ENCODE results near the gene TRAPPC10. TPM values are rescaled to one million over a fixed set of nuclear protein-coding genes. Genes with fewer than 3 reads are reported as not detected.
A peak's percentile ranks its signal among the peaks of the same experiment; 100 is the strongest.

Gene TRAPPC10
- total and polyA plus RNA-seq, 9 of the 15 experiments (the other 6 are each of a cell fraction or from before 2014, with no cell fraction given): 1.1 to 33.8 (median 24.3) TPM

GRCh38 chr21:43968410-43969114 lies 43.5 kb upstream of the TRAPPC10 start:
- 93% methylated on average over 16 of the region's 19 CpGs for WGBS (ENCODE audit: insufficient coverage, low coverage, missing lambda C conversion rate)
- ATAC-seq (no peak), DNase-seq (ENCODE audit: extremely low read depth in 1 of 4, low spot score in 3 of 4) (no peak), FAIRE-seq (no peak)
- TF ChIP-seq POLR2G (IDR thresholded peaks at IDR 0.05; ENCODE audit: low read depth, low read length): peak; percentile 38; the same call in 1 of the 2 replicates
- TF ChIP-seq RCOR1 (IDR thresholded peaks at IDR 0.05; ENCODE audit: borderline replicate concordance in 1 of 2, low read depth in 2 of 2, low read length in 2 of 2): no peak
- Histone ChIP-seq H3K9me3 (replicated peaks; ENCODE audit: control insufficient read depth, insufficient read depth, low read depth, low read length) (no peaks in the 10 kb centered on the region), H3K36me3 (ENCODE audit: control insufficient read depth, insufficient read depth, low read length) (peaks cover 63% of the 10 kb centered on the region; the same call in 2 of the 3 replicates), H3K27me3 (ENCODE audit: control insufficient read depth in 2 of 2, insufficient read depth in 2 of 2, low read length in 2 of 2) (no peaks in the 10 kb centered on the region), H2AFZ (ENCODE audit: low read depth, low read length) (no peak overlapping the region), H3K4me1 (replicated peaks in 1 of 2; ENCODE audit: control insufficient read depth in 2 of 2, insufficient read depth in 2 of 2, low read length in 2 of 2) (peaks cover 8 to 36% of the 10 kb centered on the region in 2 experiments; a peak in 4 of 5 replicates), H3K9me1 (ENCODE audit: control insufficient read depth, insufficient read depth, low read length) (no peaks in the 10 kb centered on the region), H3K27ac (ENCODE audit: extremely low read depth, low read depth, low read length) (no peak overlapping the region), H4K20me1 (replicated peaks; ENCODE audit: control insufficient read depth, insufficient read depth, low read length) (no peaks in the 10 kb centered on the region), H3K9ac (ENCODE audit: insufficient read depth in 1 of 2, low read depth in 2 of 2, low read length in 2 of 2) (0 out of 4 replicates have a peak overlapping the region, but pooled peaks of 1 of the 2 experiments have one; percentile 61), H3K4me3 (no peak overlapping the region), H3K4me2 (ENCODE audit: insufficient read depth, low read length) (no peak overlapping the region), H3K79me2 (ENCODE audit: control insufficient read depth, insufficient read depth, low read length) (no peaks in the 10 kb centered on the region)
- CTCF ChIA-PET (ENCODE audit: low intra/inter-chr PET ratio): no interaction called here
- in situ Hi-C loops (cut with MboI) (no loop called here), intact Hi-C loops (cut with micrococcal nuclease) (no loop called here)
- no TSS peak for BruUV-seq (replicated peaks)
- POLR2A ChIA-PET: interaction anchor here (0.7 kb wide), 1 partner anchor 158 kb away, joined by 3 read pairs; no protein-coding TSS in a partner anchor

GRCh38 chr21:43969115-43969444 lies 43.0 kb upstream of the TRAPPC10 start:
- peak overlapping the region in 1 of 2 experiments; percentile 61; a peak in 1 of 4 replicates for H3K9ac ChIP-seq (ENCODE audit: insufficient read depth in 1 of 2, low read depth in 2 of 2, low read length in 2 of 2)
- H3K4me2 ChIP-seq (ENCODE audit: insufficient read depth, low read length): no peak overlapping the region
- H3K4me3 ChIP-seq: no peak overlapping the region
- H4K20me1 ChIP-seq (replicated peaks; ENCODE audit: control insufficient read depth, insufficient read depth, low read length): no peaks in the 10 kb centered on the region
- no peaks in the 10 kb centered on the region for H3K79me2 ChIP-seq (ENCODE audit: control insufficient read depth, insufficient read depth, low read length)
- CTCF ChIA-PET (ENCODE audit: low intra/inter-chr PET ratio): no interaction called here
- H3K27me3 ChIP-seq (ENCODE audit: control insufficient read depth in 2 of 2, insufficient read depth in 2 of 2, low read length in 2 of 2): no peaks in the 10 kb centered on the region
- intact Hi-C loops (cut with micrococcal nuclease): no loop called here
- no peak overlapping the region for H2AFZ ChIP-seq (ENCODE audit: low read depth, low read length)
- peaks cover 8 to 38% of the 10 kb centered on the region in 2 experiments; a peak in 4 of 5 replicates for H3K4me1 ChIP-seq (replicated peaks in 1 of 2; ENCODE audit: control insufficient read depth in 2 of 2, insufficient read depth in 2 of 2, low read length in 2 of 2)
- H3K36me3 ChIP-seq (ENCODE audit: control insufficient read depth, insufficient read depth, low read length): peaks cover 63% of the 10 kb centered on the region; the same call in 2 of the 3 replicates
- WGBS (ENCODE audit: insufficient coverage, low coverage, missing lambda C conversion rate): 93% methylated on average over 17 of the region's 17 CpGs
- H3K9me3 ChIP-seq (replicated peaks; ENCODE audit: control insufficient read depth, insufficient read depth, low read depth, low read length): no peaks in the 10 kb centered on the region
- BruUV-seq (replicated peaks): no TSS peak
- no peak for ATAC-seq
- DNase-seq (ENCODE audit: extremely low read depth in 1 of 4, low spot score in 3 of 4): no peak
- in situ Hi-C loops (cut with MboI): no loop called here
- H3K27ac ChIP-seq (ENCODE audit: extremely low read depth, low read depth, low read length): no peak overlapping the region
- no peaks in the 10 kb centered on the region for H3K9me1 ChIP-seq (ENCODE audit: control insufficient read depth, insufficient read depth, low read length)
- POLR2A ChIA-PET: no interaction called here
- no peak for FAIRE-seq
- TF ChIP-seq XRCC5 (IDR thresholded peaks at IDR 0.05; ENCODE audit: low read depth, low read length) (no peak), JUNB (CRISPR knock-in tag; conservative IDR thresholded peaks at IDR 0.05) (no peak), ZHX1 (conservative IDR thresholded peaks at IDR 0.05; ENCODE audit: low read length) (no peak), ZNF449 (CRISPR knock-in tag; IDR thresholded peaks at IDR 0.05) (no peak), RFX7 (CRISPR knock-in tag; IDR thresholded peaks at IDR 0.05) (no peak), KLF1 (tag; IDR thresholded peaks at IDR 0.05) (no peak), SNRNP70 (optimal IDR thresholded peaks at IDR 0.05; ENCODE audit: low read depth, low read length) (no peak), E2F5 (CRISPR knock-in tag; IDR thresholded peaks at IDR 0.05) (no peak)

Measured in K562 (cell line).